ENCODE data around the gene LBX2.
A peak's percentile ranks its signal among the peaks of the same experiment; 100 is the strongest.

LBX2 gene

DNA sequence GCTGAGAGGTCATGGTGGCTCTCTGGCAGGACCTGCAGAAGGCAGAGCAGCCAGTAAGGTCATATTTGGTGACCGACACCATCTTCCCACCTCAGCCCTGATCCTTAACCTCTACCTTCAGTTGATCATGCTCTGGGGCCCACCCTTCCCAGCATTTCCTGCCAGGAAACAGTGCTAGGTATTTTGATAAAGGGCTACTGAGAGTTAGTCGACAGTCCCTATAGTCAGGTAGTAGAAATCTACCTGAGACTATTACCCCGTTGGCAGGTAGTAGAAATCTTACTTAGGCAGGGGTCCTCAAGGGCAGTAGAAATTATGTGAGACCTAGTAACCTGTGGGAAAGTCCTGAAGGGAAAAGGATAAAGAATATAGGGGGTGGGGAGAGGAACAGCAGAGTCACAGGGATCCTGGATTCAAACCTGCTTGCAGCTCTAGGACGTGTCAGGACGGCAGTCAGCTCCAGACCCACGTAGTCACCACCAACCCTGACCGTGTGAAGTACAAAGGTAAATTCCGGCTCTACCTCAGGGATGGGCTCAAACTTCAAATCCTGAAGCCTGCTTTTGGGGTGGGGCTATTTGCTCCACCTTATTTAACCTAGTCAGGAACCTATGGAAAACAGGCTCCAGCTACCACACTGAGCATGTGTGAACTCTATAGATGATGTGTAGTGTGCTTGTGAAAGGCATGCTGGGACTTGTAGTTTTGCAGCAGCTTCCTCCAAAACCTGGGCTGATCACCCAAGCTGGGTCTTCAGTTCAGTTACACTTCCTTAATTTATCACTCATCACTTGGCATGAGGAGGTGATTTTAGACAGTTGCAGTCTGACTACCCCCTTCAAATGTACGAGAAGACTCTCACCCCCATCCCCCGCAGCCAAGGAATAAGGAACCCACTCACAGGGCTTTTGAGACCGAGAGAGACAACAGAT lies 26.6 kb upstream of the LBX2 start, which contains the start of gene DQX1:
Gene DQX1, minus strand, starts transcription at position 515 of the 932 bp plus-strand sequence. Its CDS starts 502 bp downstream, at position 13.
- no peak for DNase-seq

DNA sequence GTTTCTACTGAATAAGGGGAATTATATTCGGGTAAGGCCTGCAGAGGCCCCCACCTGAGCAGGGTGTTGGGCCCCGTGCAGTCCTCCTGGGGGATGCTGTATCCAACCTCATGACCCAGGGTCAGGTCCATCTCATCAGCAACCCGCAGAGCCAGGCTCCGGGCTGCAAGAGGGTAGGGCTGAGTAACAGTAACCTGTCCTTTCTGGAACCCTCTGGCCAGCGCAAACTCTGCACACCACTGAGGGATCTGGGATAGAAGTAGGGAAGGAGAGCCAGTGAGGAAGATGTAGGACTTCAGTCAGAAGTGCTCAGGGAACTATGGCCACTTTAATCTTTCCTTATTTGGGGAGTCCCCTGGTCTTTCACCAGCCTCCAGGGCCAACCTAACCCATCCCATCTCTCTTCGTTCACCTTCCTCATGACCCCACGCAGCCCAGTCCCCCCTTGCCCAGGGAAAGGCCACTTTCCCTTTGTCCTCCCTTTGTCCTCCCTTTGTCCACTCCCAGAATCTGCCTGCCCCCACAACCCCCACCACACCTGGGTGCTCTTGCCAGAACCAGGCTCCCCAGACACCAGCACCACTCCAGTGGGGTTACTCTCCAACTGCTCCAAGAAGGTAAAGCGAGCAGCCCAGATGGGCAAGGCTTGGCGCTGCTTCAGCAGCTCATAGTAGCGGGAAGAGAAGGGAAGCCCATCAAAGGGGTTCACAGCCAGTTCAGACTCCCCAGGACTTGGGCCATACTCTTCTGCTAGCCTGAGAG lies 25.7 kb upstream of the LBX2 start:
- no peak for DNase-seq

GRCh38 chr2:74524005-74524404 lies 24.6 kb upstream of the LBX2 start:
- no peak for DNase-seq

GRCh38 chr2:74522516-74522915 lies 23.1 kb upstream of the LBX2 start:
- no peak for DNase-seq

DNA sequence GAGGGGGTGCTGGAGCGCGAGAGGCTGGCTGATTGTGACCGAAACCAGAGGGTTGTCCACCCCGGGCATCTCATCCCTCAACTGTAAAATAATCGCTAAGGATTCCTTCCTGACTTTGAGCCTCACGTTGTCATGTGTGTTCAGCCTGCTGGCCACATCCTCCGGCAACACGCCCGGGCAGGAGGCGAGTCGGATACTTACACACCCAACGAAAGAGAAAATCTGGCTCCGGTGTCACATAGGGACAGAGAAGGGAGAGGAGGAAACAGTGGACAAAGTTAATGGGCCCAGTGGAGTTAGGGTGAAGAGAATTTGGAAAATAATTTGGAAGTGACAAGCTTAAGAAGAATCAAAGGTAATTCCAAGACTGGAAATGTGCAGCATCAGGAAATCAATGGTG lies 17.2 kb upstream of the LBX2 start:
- DNase-seq, result no peak

DNA sequence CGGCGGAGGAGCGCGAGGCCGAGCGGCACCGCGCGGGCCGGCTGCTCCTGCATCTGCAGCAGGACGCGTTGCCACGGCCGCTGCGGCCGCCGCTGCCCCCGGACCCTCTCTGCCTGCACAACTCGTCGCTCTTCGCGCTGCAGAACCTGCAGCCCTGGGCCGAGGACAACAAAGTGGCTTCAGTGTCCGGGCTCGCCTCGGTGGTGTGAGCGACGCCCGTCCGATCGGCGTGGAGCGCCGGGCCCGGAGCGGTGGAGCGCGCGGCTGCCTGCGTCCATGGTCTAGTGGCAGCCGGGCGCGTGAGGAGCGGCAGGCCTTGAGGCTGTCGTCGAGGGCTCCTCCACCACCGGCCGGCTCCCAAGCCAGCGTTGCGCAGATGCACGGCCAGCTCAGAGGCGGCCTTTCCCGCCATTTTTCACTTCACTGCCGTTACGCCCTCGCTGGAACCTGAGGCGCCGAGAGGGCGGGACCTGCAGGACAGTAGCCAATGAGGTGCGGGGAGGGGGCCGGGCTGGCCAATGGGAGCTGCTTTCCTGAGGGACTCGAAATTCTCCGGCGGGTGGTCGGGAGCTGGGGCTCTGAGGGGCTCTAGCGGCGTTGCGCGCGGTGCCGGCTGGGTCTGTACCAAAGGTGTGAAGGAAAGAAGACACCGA lies 16.7 kb upstream of the LBX2 start:
- no peak for DNase-seq

DNA sequence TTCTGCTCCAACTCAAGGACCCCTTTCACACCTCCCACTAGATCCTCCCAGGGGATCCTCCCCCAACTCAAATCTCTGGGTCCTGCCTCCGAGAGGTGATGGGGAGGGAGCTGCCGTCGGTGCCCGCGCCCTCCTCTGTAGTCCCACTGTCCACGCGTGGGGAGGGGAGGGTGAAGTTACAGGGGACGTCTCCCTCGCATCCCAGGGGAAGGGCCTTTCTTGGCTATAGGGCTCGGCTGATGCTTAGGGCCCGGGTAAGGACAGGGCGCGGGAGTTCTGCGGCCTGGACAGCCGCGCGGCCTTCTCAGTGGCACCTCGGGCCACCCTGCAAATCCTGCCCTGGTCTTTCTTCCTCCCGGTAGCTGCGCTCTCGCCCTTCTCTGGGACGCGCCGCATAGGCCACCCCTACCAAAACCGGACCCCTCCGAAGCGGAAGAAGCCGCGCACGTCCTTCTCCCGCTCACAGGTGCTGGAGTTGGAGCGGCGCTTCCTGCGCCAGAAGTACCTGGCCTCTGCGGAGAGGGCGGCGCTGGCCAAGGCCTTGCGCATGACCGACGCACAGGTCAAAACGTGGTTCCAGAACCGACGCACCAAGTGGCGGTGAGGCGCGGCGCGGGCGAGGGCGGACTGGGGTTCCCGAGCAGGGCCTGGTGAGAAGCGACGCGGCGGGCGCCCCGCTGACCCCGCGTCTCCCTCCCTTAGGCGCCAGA lies 16.0 kb upstream of the LBX2 start:
- no peak for DNase-seq

GRCh38 chr2:74514368-74515270 lies 15.2 kb upstream of the LBX2 start, which contains the start of gene TLX2:
Gene TLX2, plus strand, starts transcription at chr2:74514450. Its CDS starts 357 bp downstream, at chr2:74514807.
- DNase-seq, result no peak

- no peak for DNase-seq
These were observed 14.4 kb upstream of the LBX2 start for GRCh38 chr2:74513605-74514367.

DNA sequence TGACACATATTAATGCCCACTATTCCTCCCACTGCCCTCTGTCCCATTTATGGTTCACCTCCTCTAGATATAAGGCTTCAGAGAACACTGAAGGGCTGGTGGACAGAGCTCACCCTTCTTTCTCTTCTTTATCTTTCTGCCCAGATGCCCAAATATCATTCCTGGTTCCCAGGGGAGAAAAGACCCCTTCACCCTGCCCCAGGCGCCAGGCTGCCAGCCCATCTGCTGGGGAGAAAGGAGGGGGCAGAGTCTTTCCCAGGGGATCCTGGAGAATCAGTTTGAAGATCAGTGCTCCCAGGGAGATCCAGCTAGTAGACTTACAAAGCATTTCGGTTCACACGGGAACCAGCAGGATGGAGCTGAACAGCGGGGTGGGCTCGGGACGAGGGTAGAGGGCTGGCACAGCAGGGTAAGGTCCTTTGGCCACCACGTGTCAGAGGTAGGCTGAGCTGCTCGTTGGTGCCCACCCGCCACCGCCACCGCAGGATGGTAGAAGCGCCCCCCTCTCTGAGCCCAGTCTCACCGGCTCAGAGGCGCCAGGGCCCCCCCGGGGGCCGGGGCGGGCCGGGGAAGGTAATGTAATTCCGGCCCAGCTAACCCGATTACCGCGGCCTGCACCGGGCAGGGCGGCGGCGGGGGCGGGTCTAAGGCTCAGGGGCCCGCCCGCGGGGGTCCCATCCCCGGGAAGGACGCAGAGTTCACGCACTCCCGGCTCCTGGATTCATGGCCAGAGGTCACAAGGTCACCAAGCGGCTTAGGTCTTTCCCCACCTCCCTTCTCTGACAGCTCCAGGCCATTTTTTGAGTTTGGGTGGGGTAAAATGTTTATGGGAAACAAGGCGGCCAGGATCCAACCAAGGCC lies 13.6 kb upstream of the LBX2 start:
- DNase-seq, result no peak

GRCh38 chr2:74511104-74511989 lies 11.9 kb upstream of the LBX2 start:
- no peak for DNase-seq

DNA sequence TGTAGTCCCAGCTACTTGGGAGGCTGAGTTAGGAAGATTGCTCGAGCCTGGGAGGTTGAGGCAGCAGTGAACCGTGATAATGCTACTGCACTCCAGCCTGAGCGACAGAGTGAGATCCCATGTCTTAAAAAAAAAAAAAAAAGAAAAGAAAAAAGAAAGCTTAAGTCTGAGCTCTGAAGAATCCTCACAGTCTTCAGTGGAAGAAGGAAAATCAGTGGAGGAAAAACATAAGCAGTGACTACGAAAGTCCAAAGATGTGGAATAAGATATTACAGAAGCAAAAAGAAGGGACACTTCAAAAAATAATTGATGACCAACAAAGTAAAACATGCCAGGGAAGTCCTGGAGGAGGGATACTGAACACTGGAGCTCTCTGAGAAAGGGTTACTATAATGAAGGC lies 10.9 kb upstream of the LBX2 start:
- DNase-seq, result no peak

DNA sequence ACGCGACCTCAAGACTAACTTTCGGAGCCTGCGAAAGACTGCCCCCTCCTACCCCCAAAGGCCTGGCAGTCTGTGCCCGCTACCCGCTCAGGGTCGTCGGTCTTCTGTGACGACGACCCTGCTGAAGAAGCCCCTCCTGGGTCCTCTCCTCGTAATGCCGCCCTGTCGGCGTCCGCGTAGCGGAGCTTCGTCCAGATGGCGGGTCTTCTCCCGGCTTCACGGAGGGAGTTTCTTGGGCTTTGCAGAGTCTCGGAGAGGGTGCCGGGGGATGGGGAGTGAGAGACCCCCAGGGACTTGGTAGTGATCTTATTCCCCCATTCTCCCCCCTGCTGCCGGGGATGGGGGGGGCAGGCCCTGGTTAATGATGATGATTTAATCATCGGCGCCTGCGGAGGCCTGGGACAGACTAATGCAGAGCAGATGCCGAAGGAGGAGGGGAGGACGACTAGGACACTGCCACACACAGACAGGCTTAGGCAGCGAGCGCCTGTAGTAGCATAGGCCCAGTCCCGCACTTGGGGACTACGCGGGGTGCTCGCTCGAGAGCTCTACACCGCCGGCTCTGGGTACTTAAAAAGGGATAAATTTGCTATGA lies 8.6 kb upstream of the LBX2 start:
- no peak for DNase-seq

DNA sequence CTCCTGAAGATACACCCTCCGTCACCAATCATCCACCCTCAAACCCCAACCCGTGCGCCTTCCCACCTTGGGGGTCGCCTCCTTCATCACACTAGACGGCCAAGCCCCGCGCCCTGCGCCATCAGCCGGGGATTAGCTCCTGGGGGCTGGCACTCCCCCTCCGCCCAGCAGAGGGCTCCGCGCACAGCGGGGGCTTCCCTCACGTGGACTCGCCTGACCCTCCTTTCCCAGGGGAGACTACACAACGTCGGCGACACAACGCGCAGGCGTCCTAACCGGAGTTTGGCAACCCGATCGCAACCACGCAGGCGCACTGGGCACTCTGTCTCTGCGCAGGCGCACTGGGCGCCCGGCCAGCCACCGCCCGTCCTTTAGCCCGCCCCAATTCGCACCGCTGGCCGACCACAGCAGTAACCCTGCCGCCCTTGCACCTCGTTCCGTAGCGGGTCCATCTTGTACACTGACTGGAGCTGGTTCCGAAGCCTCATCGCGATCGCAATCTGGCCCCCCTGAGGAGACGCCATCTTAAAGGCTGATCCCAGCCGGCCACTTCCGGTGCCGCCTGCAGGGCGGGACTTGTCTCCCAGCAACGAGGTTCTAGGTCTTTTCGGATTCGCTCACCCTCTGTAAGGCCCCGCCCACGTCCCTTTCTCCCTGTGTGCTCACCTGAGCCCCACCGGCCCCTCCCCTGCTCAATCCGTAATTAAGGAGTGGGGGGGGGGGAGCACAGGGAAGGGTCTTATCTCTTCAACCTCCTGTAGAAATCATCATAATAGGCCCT lies 7.9 kb upstream of the LBX2 start, which contains the start of gene PCGF1:
Gene PCGF1, minus strand, starts transcription at position 551 of the 781 bp plus-strand sequence. Its CDS starts 27 bp downstream, at position 524.
- peak; percentile 91 for DNase-seq

GRCh38 chr2:74505448-74506246 lies 6.2 kb upstream of the LBX2 start:
- no peak for DNase-seq

- DNase-seq, result no peak
These were observed 5.2 kb upstream of the LBX2 start for GRCh38 chr2:74504591-74504990.

Measured in NCI-H1436 treated with DMSO at 0.1 percent for 48 hours (cell line).